NOMO-1 (cell line): ENCODE data around the gene SNX6.
"Not testable (repeated sequence)": the region's sequence is repeated elsewhere in the genome, so short reads cannot be mapped to it uniquely, and the experiment has no call there.

Experiments used
- DNase-seq, 2 experiments: peaks; one replicate each; lab custom pipeline; 2025; ENCODE audit not compliant: unreplicated experiment in 2 of 2; lab: John Stamatoyannopoulos, UW

The SNX6 gene

GRCh38 chr14:34640826-34641225 lies 10.9 kb upstream of the SNX6 start:
- no peak for DNase-seq

- not testable (repeated sequence) for DNase-seq
These were observed 4.4 kb upstream of the SNX6 start for GRCh38 chr14:34634360-34634771.

- peak in 1 of 2 experiments; percentile 8 for DNase-seq
These were observed 3.8 kb upstream of the SNX6 start for GRCh38 chr14:34633742-34634141.

- DNase-seq, result no peak
These were observed 2.5 kb upstream of the SNX6 start for GRCh38 chr14:34632411-34632978.

- no peak for DNase-seq
These were observed 648 bp downstream of the SNX6 start for GRCh38 chr14:34629344-34629656.

- no peak for DNase-seq
These were observed 1.2 kb downstream of the SNX6 start for GRCh38 chr14:34628681-34629135.

GRCh38 chr14:34623506-34623905 lies 6.4 kb downstream of the SNX6 start:
- no peak for DNase-seq

GRCh38 chr14:34620839-34621238 lies 9.1 kb downstream of the SNX6 start:
- DNase-seq, result peak; percentile 11 to 29

- no peak for DNase-seq
These were observed 9.8 kb downstream of the SNX6 start for GRCh38 chr14:34620115-34620514.

- peak; percentile 57 to 90 for DNase-seq
These were observed 10.5 kb downstream of the SNX6 start for GRCh38 chr14:34619471-34619870.

- no peak for DNase-seq
These were observed 13.6 kb downstream of the SNX6 start for GRCh38 chr14:34616360-34616759.

GRCh38 chr14:34615507-34615906 lies 14.4 kb downstream of the SNX6 start:
- DNase-seq, result no peak

GRCh38 chr14:34614638-34615037 lies 15.3 kb downstream of the SNX6 start:
- no peak for DNase-seq

- no peak for DNase-seq
These were observed 19.8 kb downstream of the SNX6 start for GRCh38 chr14:34610101-34610500.

- peak; percentile 16 to 26 for DNase-seq
These were observed 24.5 kb downstream of the SNX6 start for GRCh38 chr14:34605461-34605860.

GRCh38 chr14:34604995-34605394 lies 25.0 kb downstream of the SNX6 start:
- DNase-seq, result peak in 1 of 2 experiments; percentile 71

- no peak for DNase-seq
These were observed 33.1 kb downstream of the SNX6 start for GRCh38 chr14:34596891-34597290.

GRCh38 chr14:34593740-34594375 lies 36.1 kb downstream of the SNX6 start:
- DNase-seq, result no peak

- no peak for DNase-seq
These were observed 37.3 kb downstream of the SNX6 start for GRCh38 chr14:34592623-34593022.

- no peak for DNase-seq
These were observed 46.4 kb downstream of the SNX6 start for GRCh38 chr14:34583525-34583924.

GRCh38 chr14:34582117-34582680 lies 47.7 kb downstream of the SNX6 start:
- DNase-seq, result no peak

- DNase-seq, result no peak
These were observed 49.6 kb downstream of the SNX6 start for GRCh38 chr14:34580381-34580780.
